NCI-H2107 treated with DMSO at 0.1 percent for 48 hours (cell line): ENCODE results near the gene RPL5.
"Not testable (repeated sequence)": the region's sequence is repeated elsewhere in the genome, so short reads cannot be mapped to it uniquely, and the experiment has no call there.

Source experiments
- DNase-seq: peaks from one replicate; lab custom pipeline; 2025; ENCODE audit not compliant: unreplicated experiment; lab: John Stamatoyannopoulos, UW

Gene RPL5

GRCh38 chr1:92831762-92832536, at the start of gene RPL5:
Gene RPL5 (plus strand): TSS chr1:92832040. CDS start chr1:92832115, 75 bp downstream.
- DNase-seq, result peak; percentile 98

GRCh38 chr1:92783550-92783949, 48.3 kb upstream of the RPL5 start:
- not testable (repeated sequence) for DNase-seq

- no peak for DNase-seq
These were observed 47.7 kb upstream of the RPL5 start for GRCh38 chr1:92784021-92784638.

- DNase-seq, result peak; percentile 94
These were observed 47.0 kb upstream of the RPL5 start, which contains the start of gene EVI5 for GRCh38 chr1:92784639-92785500. Gene EVI5 (minus strand): TSS chr1:92785108. CDS start chr1:92736546, 48,562 bp downstream.

- no peak for DNase-seq
These were observed 45.5 kb upstream of the RPL5 start for GRCh38 chr1:92786111-92786901.

- no peak for DNase-seq
These were observed 41.8 kb upstream of the RPL5 start for GRCh38 chr1:92790081-92790480.

GRCh38 chr1:92790867-92791266, 41.0 kb upstream of the RPL5 start:
- DNase-seq, result no peak

GRCh38 chr1:92791487-92792066, 40.3 kb upstream of the RPL5 start:
- peak; percentile 89 for DNase-seq

- peak; percentile 82 for DNase-seq
These were observed 39.5 kb upstream of the RPL5 start for GRCh38 chr1:92792340-92792782.

GRCh38 chr1:92795166-92795565, 36.7 kb upstream of the RPL5 start:
- DNase-seq, result no peak

GRCh38 chr1:92797297-92797696, 34.5 kb upstream of the RPL5 start:
- peak; percentile 59 for DNase-seq

GRCh38 chr1:92797961-92798360, 33.9 kb upstream of the RPL5 start:
- no peak for DNase-seq

- no peak for DNase-seq
These were observed 28.5 kb upstream of the RPL5 start for GRCh38 chr1:92803140-92803887.

GRCh38 chr1:92804721-92805201, 27.1 kb upstream of the RPL5 start:
- no peak for DNase-seq

- no peak for DNase-seq
These were observed 26.6 kb upstream of the RPL5 start for GRCh38 chr1:92805216-92805615.

GRCh38 chr1:92808381-92808780, 23.5 kb upstream of the RPL5 start:
- no peak for DNase-seq

- no peak for DNase-seq
These were observed 15.1 kb upstream of the RPL5 start for GRCh38 chr1:92816732-92817131.

- DNase-seq, result no peak
These were observed 14.6 kb upstream of the RPL5 start for GRCh38 chr1:92817137-92817697.
